ENCODE data around the gene KCNMA1.

The KCNMA1 gene

DNA sequence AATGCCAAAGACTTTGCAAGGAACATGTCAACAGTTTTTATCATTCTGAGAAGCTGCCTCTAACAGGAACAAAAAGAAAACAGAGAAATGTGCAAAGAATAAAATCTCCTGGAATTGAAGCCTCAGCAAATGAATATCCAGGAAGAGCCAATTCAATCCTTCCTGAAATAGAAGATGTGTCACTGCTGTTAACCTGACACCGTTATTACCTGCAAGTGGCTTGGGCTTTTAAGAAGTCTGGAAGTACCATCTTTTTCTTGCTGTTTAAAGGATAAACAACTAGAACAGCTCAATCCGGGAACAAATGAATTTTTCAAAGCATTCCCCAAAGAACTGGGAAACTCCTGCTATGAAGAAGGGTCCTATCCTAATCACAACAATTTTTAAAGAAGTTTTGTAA is 434.8 kb downstream of the KCNMA1 start:
- no peak for DNase-seq (ENCODE audit: low spot score)

DNA sequence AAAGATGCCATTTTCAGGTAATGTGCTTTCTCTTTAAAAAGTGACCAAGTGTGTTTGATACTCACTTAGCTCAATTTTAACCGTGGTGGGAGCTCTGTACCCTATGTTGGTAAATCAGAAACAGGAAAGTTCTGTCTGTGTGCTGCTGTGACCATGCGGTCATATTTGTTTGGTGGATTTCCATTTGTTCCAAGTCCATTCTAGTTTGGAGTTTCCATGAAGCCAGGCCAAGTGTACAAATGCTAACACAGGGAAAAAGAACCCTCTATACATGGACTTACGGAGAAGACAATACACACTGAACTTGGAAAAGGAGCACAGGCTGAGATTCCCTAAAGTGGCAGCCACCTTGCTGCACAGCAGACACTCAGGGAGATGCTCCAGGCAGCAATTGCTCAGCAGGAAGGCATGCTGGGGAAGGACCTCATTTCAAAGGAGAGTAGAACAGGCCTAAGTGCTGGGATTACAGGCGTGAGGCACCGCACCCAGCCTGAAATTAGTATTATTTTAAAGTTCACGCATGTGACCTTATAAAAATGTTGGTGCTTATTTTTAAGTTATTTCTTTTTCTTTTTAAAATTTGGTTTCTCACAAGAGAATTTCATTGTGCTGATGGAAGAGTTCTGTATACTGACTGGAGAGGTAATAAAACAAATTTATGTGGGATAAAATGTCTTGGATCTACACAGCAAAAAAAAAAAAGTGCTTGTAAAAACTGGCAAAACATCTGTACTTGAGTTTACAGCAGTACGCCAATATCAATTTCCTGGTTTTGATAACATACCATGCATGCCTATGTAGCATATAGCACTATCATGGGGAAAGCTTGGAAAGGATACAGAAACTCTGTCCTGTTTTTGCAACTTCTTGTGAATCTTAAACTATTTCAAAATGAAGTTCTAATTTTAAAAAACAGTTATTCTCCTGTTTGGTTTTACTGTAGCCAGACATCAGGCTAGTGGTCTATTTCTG is 436.2 kb downstream of the KCNMA1 start:
- no peak for DNase-seq (ENCODE audit: low spot score)

DNA sequence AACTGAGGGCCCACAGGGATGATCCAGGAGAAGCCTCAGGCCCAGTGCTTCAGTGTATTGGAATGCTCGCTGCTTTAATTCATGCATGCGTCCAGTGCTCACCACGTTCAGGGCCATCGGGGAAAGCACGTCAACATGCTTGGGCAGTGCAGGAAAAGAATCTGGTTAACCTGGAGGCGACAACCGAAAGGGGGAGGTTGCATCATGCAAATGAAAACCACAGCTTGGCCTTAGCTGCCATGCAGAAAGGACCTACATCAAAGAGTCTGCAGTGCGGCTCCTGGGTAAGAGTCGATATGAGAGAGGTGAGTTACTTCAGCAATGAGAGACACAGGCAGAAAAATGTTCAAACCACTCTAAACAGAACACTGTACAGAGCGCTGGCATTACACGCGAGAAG is 440.1 kb downstream of the KCNMA1 start:
- DNase-seq (ENCODE audit: low spot score): no peak

DNA sequence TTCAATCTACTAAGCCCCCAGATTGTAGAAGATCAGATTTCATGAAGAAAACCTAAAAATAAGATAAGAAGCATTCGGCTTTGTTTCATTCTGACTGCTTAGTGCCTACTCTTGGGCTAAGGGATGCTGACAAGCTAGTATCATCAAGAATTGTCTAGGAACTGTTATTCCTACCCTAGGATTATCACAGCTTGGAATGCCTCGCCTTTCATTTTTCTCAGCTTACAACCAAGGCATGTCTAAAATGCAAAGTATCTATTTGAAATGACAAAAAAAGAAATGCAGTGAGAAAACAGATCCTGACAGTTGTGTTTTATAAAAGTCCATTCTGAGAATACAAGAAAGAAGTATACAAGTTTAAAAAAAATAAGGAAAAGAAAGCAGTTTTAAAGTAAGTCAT is 441.0 kb downstream of the KCNMA1 start:
- DNase-seq (ENCODE audit: low spot score): no peak

DNA sequence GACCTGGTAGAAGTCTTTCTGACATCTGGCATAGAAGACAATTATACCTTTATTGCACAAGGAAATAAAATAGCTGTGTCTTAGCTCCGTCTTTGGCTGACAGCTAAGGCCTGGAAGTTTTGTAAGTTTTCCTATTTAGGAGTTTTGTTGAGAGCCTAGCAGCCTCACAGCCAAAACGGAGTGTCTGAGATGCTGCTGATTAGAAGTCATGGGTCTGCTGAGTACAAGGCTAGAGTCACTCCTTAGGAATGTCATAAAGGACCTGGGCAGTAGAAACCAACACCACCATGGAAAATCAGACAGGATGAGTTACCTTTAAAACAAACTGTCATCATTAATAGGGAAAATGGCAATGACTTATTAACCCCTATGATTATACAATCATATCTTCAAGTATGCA is 442.5 kb downstream of the KCNMA1 start:
- DNase-seq (ENCODE audit: low spot score): no peak

DNA sequence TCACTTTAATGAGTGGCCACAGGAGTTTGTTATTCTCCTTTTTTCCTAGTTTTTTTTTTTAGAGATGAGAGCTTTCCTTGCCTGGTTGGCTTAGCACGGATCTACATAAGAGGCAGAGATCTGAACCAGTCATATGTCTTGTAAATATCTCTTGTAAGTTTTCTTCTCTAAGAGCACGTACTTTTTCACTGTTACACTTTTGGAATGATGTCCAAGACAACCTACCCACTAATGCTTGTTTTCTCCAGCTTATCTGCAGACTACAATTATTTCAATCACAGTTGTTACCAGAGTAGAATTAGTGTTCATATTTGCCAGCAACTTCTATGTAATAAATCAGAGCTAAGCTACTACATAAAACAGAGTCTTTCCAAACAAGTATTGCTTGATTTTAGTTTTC is 444.6 kb downstream of the KCNMA1 start:
- no peak for DNase-seq (ENCODE audit: low spot score)

DNA sequence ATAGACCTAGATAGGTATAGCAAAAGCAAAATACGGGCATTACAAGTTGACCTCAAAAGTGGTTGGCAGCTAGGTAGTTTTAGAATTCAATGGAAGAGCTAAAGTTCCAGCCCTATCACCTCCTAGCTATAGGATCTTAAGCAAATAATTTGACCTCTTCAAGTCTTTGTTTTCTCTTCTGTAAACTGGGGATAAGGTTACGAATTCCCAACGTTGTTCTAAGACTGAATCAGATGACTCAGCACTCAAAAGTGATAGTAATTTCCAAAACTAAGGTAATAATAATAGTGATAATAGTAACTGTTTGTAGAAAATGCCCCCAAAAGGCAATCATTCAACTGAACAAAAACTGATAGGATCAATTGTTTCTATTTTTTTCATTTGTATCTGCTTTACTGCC is 445.2 kb downstream of the KCNMA1 start:
- no peak for DNase-seq (ENCODE audit: low spot score)

DNA sequence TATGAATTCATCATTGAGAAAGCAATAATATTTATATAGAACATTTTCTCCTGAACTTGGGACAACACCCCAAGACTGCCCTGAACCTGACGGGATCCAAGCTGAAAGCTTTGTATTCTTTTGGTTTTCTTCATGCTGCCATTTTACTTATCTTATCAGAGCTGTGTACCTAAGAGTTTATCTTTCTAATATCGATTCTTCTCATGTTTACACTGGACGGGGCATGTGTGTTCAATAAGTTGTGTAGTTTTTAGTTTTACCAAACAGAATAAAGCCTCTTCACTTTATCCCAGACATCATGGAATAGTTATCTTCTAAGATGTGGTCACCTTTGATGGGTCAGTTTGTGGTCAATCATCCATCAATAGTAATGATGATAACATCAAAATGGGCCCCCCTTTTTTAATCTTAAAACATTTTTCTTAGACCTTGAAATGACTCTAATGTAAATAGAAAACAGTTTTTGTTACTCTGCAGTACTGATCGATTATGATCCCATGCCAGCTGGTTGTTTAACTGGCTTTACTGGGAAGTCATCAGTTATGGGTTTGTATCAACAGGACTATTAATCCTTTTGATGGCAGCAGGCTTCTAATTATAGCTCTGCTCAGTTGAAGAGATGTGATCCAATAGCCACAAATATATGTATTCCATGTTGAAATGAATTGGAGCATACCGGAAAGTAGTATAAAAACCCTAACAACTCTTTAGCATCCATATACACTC is 446.1 kb downstream of the KCNMA1 start:
- no peak for DNase-seq (ENCODE audit: low spot score)

DNA sequence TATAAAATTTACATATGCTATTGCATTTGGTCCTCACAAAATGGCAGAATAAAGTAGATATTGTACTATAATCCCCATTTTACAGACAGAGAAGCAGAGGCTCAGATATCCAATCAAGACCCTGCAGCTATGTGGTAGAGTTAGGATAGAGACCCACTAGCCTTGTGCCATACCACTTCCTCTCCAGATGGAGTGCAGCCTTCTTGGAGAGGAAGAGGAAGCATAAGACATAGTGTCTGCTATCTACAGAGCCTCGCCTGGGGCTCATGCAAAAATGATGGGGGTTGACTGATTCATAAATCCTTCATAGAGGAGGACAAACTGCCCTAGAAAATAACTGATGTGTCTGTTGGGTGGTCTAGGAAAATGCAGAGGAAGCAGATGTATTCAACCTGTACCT is 447.3 kb downstream of the KCNMA1 start:
- DNase-seq (ENCODE audit: low spot score): no peak

DNA sequence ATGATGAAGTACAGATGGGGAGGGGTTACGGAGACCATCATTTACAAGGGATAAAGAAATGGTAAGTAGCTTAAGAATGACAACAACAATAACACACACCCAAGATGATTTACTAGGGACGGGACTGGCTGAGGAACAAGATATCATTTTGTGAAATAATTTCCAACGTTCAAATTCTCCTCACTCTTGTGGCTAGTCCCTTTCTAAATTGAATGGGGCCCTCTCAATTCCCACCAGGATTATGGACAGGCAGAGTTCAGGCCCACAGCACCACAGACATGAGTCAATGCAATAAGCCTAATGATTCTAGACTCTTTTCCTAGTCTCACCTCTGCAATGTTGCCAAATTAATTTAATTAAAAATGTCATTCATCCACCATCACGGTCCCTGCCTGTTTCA is 448.1 kb downstream of the KCNMA1 start:
- no peak for DNase-seq (ENCODE audit: low spot score)

DNA sequence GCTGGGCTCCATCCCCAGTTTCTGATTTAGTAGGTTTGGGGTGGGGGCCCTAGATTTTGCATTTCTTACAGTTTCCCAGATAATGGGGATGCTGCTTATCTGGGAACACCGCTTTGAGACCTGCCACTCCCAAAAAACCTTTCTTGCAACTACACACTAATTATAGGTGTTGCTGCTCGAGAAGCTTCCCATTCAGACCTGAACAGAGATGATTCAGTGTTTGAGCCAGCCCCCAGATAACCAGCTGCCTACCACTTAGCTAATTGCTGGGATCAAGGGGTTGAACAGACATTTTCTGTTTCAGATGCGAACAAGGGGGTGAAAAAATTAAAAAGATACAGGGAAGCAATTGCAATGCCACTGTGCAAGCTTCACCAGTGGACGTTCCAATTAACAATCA is 448.5 kb downstream of the KCNMA1 start:
- no peak for DNase-seq (ENCODE audit: low spot score)

DNA sequence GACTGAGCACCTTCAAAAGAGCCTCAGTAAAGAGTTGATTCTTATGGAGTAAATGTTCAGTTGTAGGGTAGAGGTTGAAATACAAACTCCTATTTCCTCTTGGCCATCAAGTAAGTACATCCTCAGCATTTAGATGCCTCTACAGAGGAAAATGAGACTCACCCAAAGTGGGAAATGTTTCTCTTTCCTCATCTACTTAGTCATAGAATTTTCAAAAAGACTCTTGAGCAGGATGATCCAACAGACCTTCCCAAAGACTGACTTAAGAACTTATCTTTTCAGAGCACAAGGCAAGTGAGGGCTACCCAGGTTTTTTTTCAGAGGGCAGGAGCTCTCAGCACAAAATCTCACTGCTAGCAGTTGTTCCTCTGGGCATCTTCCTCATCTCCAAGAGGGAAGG is 449.1 kb downstream of the KCNMA1 start:
- no peak for DNase-seq (ENCODE audit: low spot score)

DNA sequence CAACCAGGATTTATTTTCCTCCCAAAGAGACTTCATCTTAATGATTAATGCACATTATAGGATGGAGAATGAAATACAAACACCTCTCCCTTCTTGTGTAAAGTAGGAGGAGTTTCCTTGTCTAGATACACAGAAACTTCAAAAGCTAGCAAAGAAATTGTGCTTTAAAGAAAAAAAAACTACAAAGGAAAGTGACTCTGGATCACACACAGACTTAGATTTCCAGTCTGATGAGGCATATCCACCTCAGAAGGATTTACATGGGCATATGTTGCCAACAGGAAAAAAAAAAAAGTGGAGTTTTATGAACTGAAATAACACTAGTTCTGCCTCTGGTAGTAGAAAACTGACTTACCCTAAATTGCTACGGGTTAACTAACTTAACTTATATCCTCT is 449.6 kb downstream of the KCNMA1 start:
- no peak for DNase-seq (ENCODE audit: low spot score)

DNA sequence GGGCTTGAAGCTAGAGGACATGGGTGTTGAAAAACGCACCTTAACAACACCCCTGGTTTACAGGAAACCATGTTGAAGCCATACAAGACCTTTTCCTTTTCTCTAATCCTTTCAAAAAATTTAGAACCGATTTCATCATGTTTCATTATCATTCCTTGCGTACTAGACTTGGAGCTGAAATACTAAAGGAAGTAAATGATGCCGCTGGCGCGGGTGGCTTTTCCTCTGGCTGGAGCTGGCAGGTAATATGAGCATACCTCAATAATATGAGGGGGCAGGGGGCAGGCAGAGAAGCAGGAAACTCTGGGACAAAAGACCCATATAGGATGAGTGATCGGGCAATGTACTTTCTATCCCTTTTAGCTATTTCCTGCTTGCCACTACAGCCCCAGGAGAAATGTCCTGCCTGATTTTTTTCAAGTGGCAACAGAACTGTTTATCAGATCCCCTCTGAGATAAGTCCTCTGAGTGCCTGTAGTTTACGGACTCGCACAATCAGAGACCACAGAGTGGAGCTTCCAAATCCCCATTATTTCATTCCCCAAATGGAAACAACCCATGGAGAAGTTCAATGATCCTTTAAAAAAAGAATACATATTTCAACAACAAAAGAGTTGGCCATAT is 450.1 kb downstream of the KCNMA1 start:
- no peak for DNase-seq (ENCODE audit: low spot score)

DNA sequence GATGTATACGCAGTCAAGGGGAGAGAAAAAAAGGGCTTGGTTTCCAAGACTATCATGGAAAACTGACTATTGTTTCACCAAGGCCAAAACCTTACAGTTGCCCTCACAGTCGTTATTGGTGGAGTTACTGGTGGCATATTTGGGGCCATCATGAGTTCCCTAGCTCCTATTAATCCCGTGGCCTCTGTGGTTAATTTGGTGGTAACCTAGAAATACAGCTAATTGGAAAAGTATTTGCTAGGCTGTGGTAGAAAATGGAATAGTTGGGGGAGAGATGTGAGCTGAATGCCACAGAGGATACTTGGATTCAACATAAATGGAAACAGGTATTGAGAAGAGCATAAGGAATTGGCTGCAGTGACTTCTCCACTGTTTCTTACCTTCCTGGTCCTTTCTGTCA is 450.7 kb downstream of the KCNMA1 start:
- DNase-seq (ENCODE audit: low spot score): no peak

DNA sequence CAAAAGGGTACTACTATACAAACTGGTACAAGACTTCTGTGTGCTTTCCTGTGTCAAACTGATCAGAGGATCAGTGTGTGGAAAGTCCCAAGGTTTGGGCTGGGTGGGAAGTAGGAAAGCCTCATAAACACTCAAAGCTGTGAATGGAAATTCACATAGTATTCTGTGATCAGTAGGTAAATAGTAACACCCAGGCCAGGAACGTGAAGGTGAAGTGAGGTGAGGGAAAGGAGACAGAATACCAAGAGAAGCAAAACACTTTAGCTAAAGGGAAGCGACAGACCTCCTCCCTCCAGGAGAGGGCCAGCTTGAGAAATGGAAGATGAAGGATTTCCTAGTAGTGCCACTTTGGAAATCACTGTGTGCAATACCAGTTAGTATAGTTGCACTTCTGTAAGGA is 451.9 kb downstream of the KCNMA1 start:
- DNase-seq (ENCODE audit: low spot score): no peak

DNA sequence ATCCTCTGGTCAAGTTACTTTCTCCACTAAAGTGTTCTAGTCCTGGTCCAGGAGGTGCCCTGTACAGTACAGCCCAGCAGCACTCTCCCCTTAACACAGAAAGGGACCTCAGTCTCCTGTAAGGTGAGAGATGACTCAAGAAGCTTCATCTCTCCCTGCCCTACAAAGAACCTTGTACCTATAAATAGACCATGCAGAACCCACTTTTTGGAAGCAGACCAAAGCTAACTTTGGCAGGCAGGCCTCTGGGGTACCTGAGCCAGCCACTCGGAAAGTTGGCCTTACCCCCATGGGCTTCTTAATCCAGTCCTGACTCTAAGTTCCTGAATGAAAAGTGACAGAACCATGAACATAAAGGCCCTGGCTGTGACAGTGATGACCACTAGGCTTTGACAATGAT is 454.8 kb downstream of the KCNMA1 start:
- no peak for DNase-seq (ENCODE audit: low spot score)

DNA sequence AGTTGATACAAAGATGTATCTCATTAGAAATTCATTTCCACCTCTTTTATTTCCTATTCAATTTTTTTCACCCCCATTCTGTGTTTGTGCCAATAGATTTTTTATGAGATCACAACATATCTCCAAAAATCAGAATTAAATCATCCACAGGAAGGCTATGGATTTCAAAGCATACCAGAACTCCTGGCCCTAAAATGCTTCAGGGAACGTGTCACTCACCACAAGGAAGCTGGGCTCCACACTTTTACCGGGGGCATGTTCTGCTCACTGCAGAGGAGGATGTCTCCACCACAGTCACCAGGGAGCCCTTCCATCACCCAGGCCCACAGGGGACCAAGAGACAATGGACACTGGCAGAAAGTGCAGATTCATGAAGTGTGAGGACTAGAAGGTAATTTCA is 456.8 kb downstream of the KCNMA1 start:
- no peak for DNase-seq (ENCODE audit: low spot score)

DNA sequence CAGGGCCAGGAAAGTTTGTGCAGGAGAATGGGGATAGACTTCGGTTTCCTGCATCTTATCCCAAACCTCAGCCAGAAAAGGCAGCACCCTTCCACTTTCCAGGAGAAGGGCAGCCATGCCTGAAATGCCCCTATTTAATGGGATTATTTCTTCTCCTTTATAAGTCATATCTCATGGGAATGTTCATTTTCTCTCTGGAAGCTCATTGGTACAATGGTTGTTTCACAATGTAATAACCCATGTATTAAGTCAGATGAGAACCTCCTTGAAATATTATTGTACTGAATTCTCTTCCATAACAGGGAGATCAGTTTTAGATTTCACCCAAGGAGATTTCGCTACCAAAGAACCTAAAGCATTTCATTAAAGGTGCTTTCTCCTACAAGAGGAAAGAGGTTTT is 457.5 kb downstream of the KCNMA1 start:
- DNase-seq (ENCODE audit: low spot score): no peak

DNA sequence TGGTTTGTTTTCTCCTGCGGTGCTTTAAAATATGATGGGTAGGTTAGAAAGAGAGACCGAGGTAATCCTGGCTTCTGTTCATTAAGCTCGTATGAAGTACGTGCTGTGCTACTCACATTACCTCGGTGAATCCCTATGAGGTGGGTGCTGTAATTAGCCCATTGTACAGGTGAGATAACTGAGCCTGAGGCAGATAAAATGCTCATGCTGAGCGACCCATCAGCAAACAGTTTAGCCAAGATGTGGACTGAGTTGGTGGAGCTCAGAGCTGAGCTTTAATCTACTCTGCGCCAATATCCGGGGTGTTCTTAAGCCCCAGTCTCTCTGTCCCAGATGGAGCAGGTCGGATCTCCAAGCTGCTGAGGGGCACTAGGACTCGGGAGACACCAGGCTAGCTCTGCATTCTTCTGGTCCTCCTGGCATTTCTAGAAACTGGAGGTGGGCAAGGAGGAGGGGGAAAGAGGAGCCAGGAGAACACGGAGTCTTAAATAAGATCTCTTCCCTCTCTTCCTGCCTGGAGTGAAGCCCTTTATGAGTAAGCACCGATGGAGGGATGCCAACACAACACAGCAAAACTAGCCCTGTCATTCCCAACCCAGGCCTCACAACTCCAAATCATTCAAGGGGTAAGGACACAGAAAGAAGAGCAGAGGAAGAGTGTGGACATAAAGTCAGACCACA is 458.5 kb downstream of the KCNMA1 start:
- no peak for DNase-seq (ENCODE audit: low spot score)

DNA sequence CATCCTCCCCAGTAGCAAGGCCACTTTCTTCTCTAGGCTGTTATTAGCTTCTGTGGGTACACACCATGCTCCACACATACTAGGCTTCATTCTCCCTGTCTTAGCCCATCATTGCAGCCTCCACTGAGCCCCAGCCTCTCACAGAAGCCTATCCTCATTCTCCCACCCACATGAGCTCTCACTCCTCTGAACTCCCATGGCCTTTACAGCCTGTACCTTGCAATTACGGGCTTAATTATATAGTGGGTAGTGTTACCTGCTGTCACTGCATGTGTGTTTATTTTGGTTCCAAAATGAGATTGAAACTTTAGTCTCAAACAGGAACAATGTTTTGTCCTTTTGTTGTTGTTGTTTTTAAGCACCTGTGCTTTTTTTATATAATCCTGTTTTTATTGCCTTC is 460.0 kb downstream of the KCNMA1 start:
- DNase-seq (ENCODE audit: low spot score): no peak

DNA sequence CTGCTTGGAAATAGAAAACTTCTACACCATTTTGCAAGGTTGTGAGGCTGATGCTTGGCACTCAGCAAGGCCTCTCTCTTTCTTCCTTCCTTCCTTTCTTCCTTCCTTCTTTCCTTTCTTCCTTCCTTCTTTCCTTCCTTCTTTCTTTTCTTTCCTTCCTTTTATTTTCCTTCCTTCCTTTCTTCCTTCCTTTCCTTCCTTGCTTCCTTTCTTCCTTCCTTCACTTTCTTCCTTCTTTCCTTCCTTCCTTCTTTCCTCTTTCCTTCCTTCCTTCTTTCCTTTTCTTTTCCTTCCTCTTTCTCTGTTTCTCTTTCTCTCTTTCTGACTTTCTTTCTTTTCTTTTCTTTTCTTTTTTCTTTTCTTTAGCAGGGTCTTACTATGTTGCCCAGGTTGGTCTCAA is 460.4 kb downstream of the KCNMA1 start:
- no peak for DNase-seq (ENCODE audit: low spot score)

All from hematopoietic multipotent progenitor cell treated with erythropoietin and hydrocortisone succinate and interleukin-3 and kit ligand, for 15 days (in vitro differentiated cells).